Aorta (tissue), 5 donors: Measurements from ENCODE around the gene ACTR8. TPM values are rescaled to one million over a fixed set of nuclear protein-coding genes. Genes with fewer than 3 reads are reported as not detected.

Source experiments
- ATAC-seq: fragments of 200-7000 bp; cut with Tn5 transposase; one replicate; pipeline ENCODE4 v1.9.1; 2022; ENCODE audit warnings: moderate library complexity; ENCODE audit not compliant: low FRiP score
- DNase-seq, 2 donors: peaks; one replicate each; pipeline ENCODE4 v3.0.0-alpha.2; 2020
- H3K27ac ChIP-seq, 2 donors: one replicate each; pipeline ENCODE4 v1.5.1; 2013; ENCODE audit warnings: low read length in 2 of 2, mild to moderate bottlenecking in 2 of 2, moderate library complexity in 2 of 2, control low read depth in 1 of 2, inconsistent platforms in 1 of 2, low read depth in 1 of 2
- H3K27me3 ChIP-seq, 2 donors: one replicate each; pipeline ENCODE4 v1.6.1; 2013; ENCODE audit warnings: control low read depth in 1 of 2, low read length in 1 of 2, mild to moderate bottlenecking in 1 of 2, moderate library complexity in 1 of 2; ENCODE audit not compliant: insufficient read depth in 2 of 2, control insufficient read depth in 1 of 2
- H3K36me3 ChIP-seq, 2 donors: one replicate each; pipeline ENCODE4 v1.6.1; 2013; ENCODE audit warnings: control low read depth in 1 of 2, low read length in 1 of 2, mild to moderate bottlenecking in 1 of 2; ENCODE audit not compliant: insufficient read depth in 2 of 2, control insufficient read depth in 1 of 2
- H3K4me1 ChIP-seq, 2 donors: one replicate each; pipeline ENCODE4 v1.6.1; 2013; ENCODE audit warnings: low read length in 2 of 2, control low read depth in 1 of 2, mild to moderate bottlenecking in 1 of 2, moderate library complexity in 1 of 2; ENCODE audit not compliant: insufficient read depth in 2 of 2, control insufficient read depth in 1 of 2
- H3K4me3 ChIP-seq, 2 donors: one replicate each; pipeline ENCODE4 v1.5.1; 2013; ENCODE audit warnings: low read length in 2 of 2, control low read depth in 1 of 2, mild to moderate bottlenecking in 1 of 2
- H3K9me3 ChIP-seq: one replicate; pipeline ENCODE4 v1.6.1; 2013; ENCODE audit warnings: mild to moderate bottlenecking, low read length; ENCODE audit not compliant: control insufficient read depth
- WGBS, 2 donors: extraction: QIAGEN DNeasy Blood & Tissue Kit; methylation state at CpG; one replicate each; pipeline ENCODE4 v1.1.7; 2013; 5-methylcytosine and 5-hydroxymethylcytosine counted together
- intact Hi-C, 2 donors: fragments of 100-400 bp; cut with DNase I; formaldehyde crosslinking; loops; one replicate each; pipeline versions ENCODE4 v1.14.2 to v1.15.0; 2022
- polyA plus RNA-seq, 2 donors: library from polyadenylated mRNA; stranded (reverse); fragments of 200-250 nt; gene quantifications; one replicate each; pipeline ENCODE4 v1.2.3, GENCODE V29; 2013
- total RNA-seq, 2 donors: library from RNA; stranded (reverse); fragmentation: NEBNext Ultra II Directional; extraction: Animal tissue kit (Norgen Biotek cat#: 25700); gene quantifications; one replicate each; pipeline ENCODE4 v1.2.1, GENCODE V29; 2021
- donor health status: healthy with polysubstance abuse.
- donor health status: Bipolar disorder and iron deficiency.
- donor health status: DM: no; HTN: no; CAD: no.
- donor health status: DM: no; HTN: no; CAD: no.
- donor health status: DM: yes; HTN: yes; CAD: no.

Gene ACTR8
- total and polyA plus RNA-seq, 4 donors: 5.4 to 29.1 (median 16.5) TPM

- no peak overlapping the region for H3K4me3 ChIP-seq
- no peaks in the 10 kb centered on the region for H3K4me1 ChIP-seq
- no peaks in the 10 kb centered on the region for H3K27me3 ChIP-seq
- H3K27ac ChIP-seq: no peak overlapping the region
- no peak for DNase-seq
- intact Hi-C loops: no loop called here
- ATAC-seq: no peak
- 64 to 78% methylated on average over 7 of the region's 7 CpGs for WGBS, 2 donors
- peaks cover 0 to 2% of the 10 kb centered on the region in 2 donors for H3K36me3 ChIP-seq
- H3K9me3 ChIP-seq: no peaks in the 10 kb centered on the region
Observed at GRCh38 chr3:53856964-53857363, 25.0 kb downstream of the ACTR8 start.

- Histone ChIP-seq H3K4me3 (no peak overlapping the region), H3K4me1 (peaks cover 0 to 1% of the 10 kb centered on the region in 2 donors), H3K9me3 (no peaks in the 10 kb centered on the region), H3K36me3 (no peaks in the 10 kb centered on the region), H3K27me3 (no peaks in the 10 kb centered on the region), H3K27ac (no peak overlapping the region)
- WGBS, 2 donors: 47 to 49% methylated on average over 5 of the region's 5 CpGs
- ATAC-seq (no peak), DNase-seq (no peak)
- intact Hi-C loops: no loop called here
Observed at GRCh38 chr3:53850895-53851294, 31.1 kb downstream of the ACTR8 start.

GRCh38 chr3:53849916-53850315 is 32.0 kb downstream of the ACTR8 start:
- intact Hi-C loops: loop anchor here in 1 of 2 donors (5.0 kb wide), 2 partner anchors 78 to 118 kb away; no protein-coding TSS in a partner anchor
- Histone ChIP-seq H3K36me3 (no peaks in the 10 kb centered on the region), H3K4me1 (peaks cover 0 to 1% of the 10 kb centered on the region in 2 donors), H3K4me3 (no peak overlapping the region), H3K27me3 (no peaks in the 10 kb centered on the region), H3K9me3 (no peaks in the 10 kb centered on the region), H3K27ac (no peak overlapping the region)
- ATAC-seq (no peak), DNase-seq (no peak)
- 94 to 97% methylated on average over 7 of the region's 7 CpGs for WGBS, 2 donors

- no peak overlapping the region for H3K27ac ChIP-seq
- H3K4me1 ChIP-seq: peaks cover 0 to 1% of the 10 kb centered on the region in 2 donors
- DNase-seq (no peak), ATAC-seq (no peak)
- no peaks in the 10 kb centered on the region for H3K27me3 ChIP-seq
- H3K4me3 ChIP-seq: no peak overlapping the region
- H3K36me3 ChIP-seq: no peaks in the 10 kb centered on the region
- WGBS, 2 donors: 58 to 60% methylated on average over 10 of the region's 10 CpGs
- H3K9me3 ChIP-seq: no peaks in the 10 kb centered on the region
- intact Hi-C loops: loop anchor here in 1 of 2 donors (5.0 kb wide), 2 partner anchors 75 to 115 kb away; no protein-coding TSS in a partner anchor
Observed at GRCh38 chr3:53846851-53847155, 35.1 kb downstream of the ACTR8 start.

- Histone ChIP-seq H3K9me3 (no peaks in the 10 kb centered on the region), H3K27ac (no peak within 1 kb of the TSS), H3K4me1 (peaks cover 0 to 1% of the 10 kb centered on the region in 2 donors), H3K27me3 (no peaks in the 10 kb centered on the region), H3K36me3 (no peaks in the 10 kb centered on the region), H3K4me3 (peak within 1 kb of the TSS; percentile 63 to 71)
- ATAC-seq: peak; percentile 82
- peak; percentile 68 to 87 for DNase-seq
- intact Hi-C loops: loop anchor here in 1 of 2 donors (5.0 kb wide), 2 partner anchors 74 to 114 kb away; no protein-coding TSS in a partner anchor
- WGBS, 2 donors: 1 to 2% methylated on average over 78 to 91 of the region's 91 CpGs
Observed at GRCh38 chr3:53846134-53846850, 35.7 kb downstream of the ACTR8 start, which contains the start of the genes CHDH and IL17RB. Gene CHDH (minus strand): TSS chr3:53846419. CDS start chr3:53824008, 22,411 bp downstream. Gene IL17RB (plus strand): TSS chr3:53846568. CDS start chr3:53846589, 21 bp downstream.

- intact Hi-C loops: loop anchor here in 1 of 2 donors (5.0 kb wide), 2 partner anchors 74 to 114 kb away; no protein-coding TSS in a partner anchor
- DNase-seq: no peak
- Histone ChIP-seq H3K36me3 (no peaks in the 10 kb centered on the region), H3K9me3 (no peaks in the 10 kb centered on the region), H3K27ac (no peak overlapping the region), H3K4me1 (peaks cover 0 to 1% of the 10 kb centered on the region in 2 donors), H3K27me3 (no peaks in the 10 kb centered on the region), H3K4me3 (peak overlapping the region; percentile 63 to 71)
- 0% methylated on average over 32 to 34 of the region's 34 CpGs for WGBS, 2 donors
- peak; percentile 30 for ATAC-seq
Observed at GRCh38 chr3:53845881-53846133, 36.1 kb downstream of the ACTR8 start.

- peak; percentile 70 to 85 for DNase-seq
- H3K27ac ChIP-seq: no peak overlapping the region
Observed at GRCh38 chr3:53845103-53845880, 36.7 kb downstream of the ACTR8 start.

GRCh38 chr3:53844262-53845102 is 37.5 kb downstream of the ACTR8 start:
- WGBS, 2 donors: 80 to 87% methylated on average over 9 of the region's 9 CpGs
- no peak overlapping the region for H3K4me3 ChIP-seq
- H3K27ac ChIP-seq: no peak overlapping the region
- H3K36me3 ChIP-seq: no peaks in the 10 kb centered on the region
- H3K4me1 ChIP-seq: peaks cover 0 to 1% of the 10 kb centered on the region in 2 donors
- no peak for DNase-seq
- no peaks in the 10 kb centered on the region for H3K27me3 ChIP-seq
- intact Hi-C loops: loop anchor here in 1 of 2 donors (5.0 kb wide), 2 partner anchors 72 to 112 kb away; no protein-coding TSS in a partner anchor
- no peak for ATAC-seq
- no peaks in the 10 kb centered on the region for H3K9me3 ChIP-seq

More at GRCh38 chr3:53845103-53845880, 36.7 kb downstream of the ACTR8 start:
- intact Hi-C loops: loop anchor here in 1 of 2 donors (5.0 kb wide), 2 partner anchors 73 to 113 kb away; no protein-coding TSS in a partner anchor
- Histone ChIP-seq H3K4me3 (peak overlapping the region; percentile 63 to 71), H3K36me3 (no peaks in the 10 kb centered on the region), H3K4me1 (peaks cover 0 to 1% of the 10 kb centered on the region in 2 donors), H3K9me3 (no peaks in the 10 kb centered on the region), H3K27me3 (no peaks in the 10 kb centered on the region)
- ATAC-seq: peak; percentile 54
- WGBS, 2 donors: 14 to 16% methylated on average over 25 of the region's 25 CpGs
